PC-3 (cell line): Measurements from ENCODE around the gene FOXJ3. TPM values are rescaled to one million over a fixed set of nuclear protein-coding genes. Genes with fewer than 3 reads are reported as not detected.

Experiments
- ATAC-seq: fragments of 200-7000 bp; cut with Tn5 transposase; 2 replicates; pipeline ENCODE4 v1.9.1; 2020; ENCODE audit warnings: mild to moderate bottlenecking, moderate library complexity
- BruUV-seq: library from RNA; stranded (reverse); fragments of 400-500 nt; replicated peaks from 2 replicates; lab custom pipeline; 2021; lab: Mats Ljungman, UMichigan
- CTCF ChIA-PET: fragments of 300-600 bp; sonication (Branson Sonifier 250); formaldehyde crosslinking; loops from one replicate; lab custom pipeline; 2022; ENCODE audit warnings: antibody characterized with exemption; lab: Charles Lee
- POLR2A ChIA-PET: fragments of 300-600 bp; sonication (Branson Sonifier 250); formaldehyde crosslinking; loops from one replicate; lab custom pipeline; 2022; ENCODE audit warnings: antibody characterized with exemption; ENCODE audit not compliant: unreplicated experiment; lab: Charles Lee
- DNase-seq: peaks from one replicate; pipeline ENCODE4 v3.0.0-alpha.2; 2015
- H2AFZ ChIP-seq: fragments of 300-600 bp; sonication (generic); 2 replicates; pipeline ENCODE4 v1.6.0; 2016; ENCODE audit warnings: antibody characterized with exemption, low read length
- H3F3A ChIP-seq: fragments of 300-600 bp; sonication (generic); one replicate; pipeline ENCODE4 v1.6.0; 2017; ENCODE audit warnings: antibody characterized with exemption, low read length, control low read depth, mild to moderate bottlenecking; ENCODE audit not compliant: unreplicated experiment
- H3K27ac ChIP-seq: fragments of 300-600 bp; sonication (generic); 2 replicates; pipeline ENCODE4 v1.5.1; 2016; ENCODE audit warnings: mild to moderate bottlenecking, low read length
- H3K27me3 ChIP-seq: fragments of 300-600 bp; sonication (generic); 2 replicates; pipeline ENCODE4 v1.6.1; 2016; ENCODE audit warnings: low read length, mixed read lengths
- H3K36me3 ChIP-seq: fragments of 300-600 bp; sonication (generic); 2 replicates; pipeline ENCODE4 v1.6.1; 2016; ENCODE audit warnings: low read depth, mixed run types, low read length, mixed read lengths
- H3K4me1 ChIP-seq: fragments of 300-600 bp; sonication (generic); 2 replicates; pipeline ENCODE4 v1.5.1; 2016; ENCODE audit warnings: low read length; ENCODE audit not compliant: insufficient read depth
- H3K4me2 ChIP-seq: fragments of 300-600 bp; sonication (generic); 2 replicates; pipeline ENCODE4 v1.6.0; 2016; ENCODE audit warnings: low read length
- H3K4me3 ChIP-seq: fragments of 300-600 bp; sonication (generic); 2 replicates; pipeline ENCODE4 v1.5.1; 2016; ENCODE audit warnings: mild to moderate bottlenecking, low read length, mixed read lengths
- H3K79me2 ChIP-seq: fragments of 300-600 bp; sonication (generic); 2 replicates; pipeline ENCODE4 v1.6.1; 2017; ENCODE audit warnings: low read length, mixed read lengths
- H3K9ac ChIP-seq: fragments of 300-600 bp; sonication (generic); 2 replicates; pipeline ENCODE4 v1.6.0; 2016; ENCODE audit warnings: mild to moderate bottlenecking, low read length
- H3K9me2 ChIP-seq: fragments of 300-600 bp; sonication (generic); replicated peaks from 2 replicates; pipeline ENCODE4 v1.6.1; 2016; ENCODE audit warnings: mixed run types, low read length, mixed read lengths
- H3K9me3 ChIP-seq: fragments of 300-600 bp; sonication (generic); 2 replicates; pipeline ENCODE4 v1.6.1; 2016; ENCODE audit warnings: low read length, mixed read lengths
- H4K20me1 ChIP-seq: fragments of 300-600 bp; sonication (generic); 2 replicates; pipeline ENCODE4 v1.6.1; 2016; ENCODE audit warnings: low read length, mixed read lengths
- EZH2 ChIP-seq: fragments of 300-600 bp; sonication (generic); IDR thresholded peaks from one replicate; pipeline ENCODE4 v1.6.1; 2017; ENCODE audit warnings: antibody characterized with exemption, mild to moderate bottlenecking, low read length; ENCODE audit not compliant: unreplicated experiment
- EZH2phosphoT487 ChIP-seq: fragments of 300-600 bp; sonication (generic); IDR thresholded peaks from 2 replicates; pipeline ENCODE4 v1.6.1; 2018; ENCODE audit warnings: mild to moderate bottlenecking, antibody characterized with exemption, low read length, borderline replicate concordance
- intact Hi-C: fragments of 100-400 bp; cut with micrococcal nuclease; formaldehyde crosslinking; loops from 2 replicates; pipeline ENCODE4 v1.9.0; 2023
- total RNA-seq: library from RNA; depleted of rRNA; stranded (reverse); fragments of >200 nt; gene quantifications from 2 replicates; pipeline ENCODE4 v1.2.3, GENCODE V29; 2014
- TF ChIP-seq, protein P1 (sequence below): fragments of 300-600 bp; sonication (generic); conservative IDR thresholded peaks from 2 replicates; pipeline ENCODE4 v1.5.1; 2017; ENCODE audit warnings: antibody characterized with exemption, low read depth, mild to moderate bottlenecking, low read length

Gene FOXJ3
- total RNA-seq, 1 experiment from 2014 or later = 23.4 TPM

DNA sequence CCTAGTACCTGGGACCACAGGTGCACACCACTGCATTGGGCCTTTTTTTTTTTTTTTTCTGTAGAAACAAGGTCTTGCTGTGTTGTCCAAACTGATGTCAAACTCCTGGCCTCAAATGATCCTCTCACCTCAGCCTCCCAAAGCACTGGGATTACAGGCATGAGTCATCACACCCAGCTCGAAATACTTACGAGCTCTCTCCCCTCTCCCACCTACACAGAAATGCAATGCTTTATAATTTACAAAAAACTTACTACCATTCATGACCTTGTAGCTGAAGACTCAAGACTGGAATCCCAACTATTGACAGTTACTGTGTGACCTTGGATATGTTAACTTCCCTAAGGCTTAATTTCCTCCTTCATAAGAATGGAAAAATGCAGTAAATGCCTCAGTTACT is 18.7 kb downstream of the FOXJ3 start:
- intact Hi-C loops = no loop called here
- Histone ChIP-seq H3K4me2 (no peak overlapping the region), H4K20me1 (peaks cover 75% of the 10 kb centered on the region), H3K9me2 (no peaks in the 10 kb centered on the region), H2AFZ (no peak overlapping the region), H3K79me2 (peaks cover 100% of the 10 kb centered on the region), H3K27me3 (no peaks in the 10 kb centered on the region), H3K27ac (no peak overlapping the region), H3K9me3 (no peaks in the 10 kb centered on the region), H3K4me1 (peaks cover 12% of the 10 kb centered on the region), H3F3A (no peaks in the 10 kb centered on the region), H3K36me3 (no peaks in the 10 kb centered on the region), H3K9ac (no peak overlapping the region), H3K4me3 (no peak overlapping the region)
- POLR2A ChIA-PET = no interaction called here
- no peak for TF ChIP-seq EZH2phosphoT487
- no peak for ATAC-seq
- CTCF ChIA-PET = no interaction called here
- no peak for DNase-seq
- BruUV-seq = no TSS peak

DNA sequence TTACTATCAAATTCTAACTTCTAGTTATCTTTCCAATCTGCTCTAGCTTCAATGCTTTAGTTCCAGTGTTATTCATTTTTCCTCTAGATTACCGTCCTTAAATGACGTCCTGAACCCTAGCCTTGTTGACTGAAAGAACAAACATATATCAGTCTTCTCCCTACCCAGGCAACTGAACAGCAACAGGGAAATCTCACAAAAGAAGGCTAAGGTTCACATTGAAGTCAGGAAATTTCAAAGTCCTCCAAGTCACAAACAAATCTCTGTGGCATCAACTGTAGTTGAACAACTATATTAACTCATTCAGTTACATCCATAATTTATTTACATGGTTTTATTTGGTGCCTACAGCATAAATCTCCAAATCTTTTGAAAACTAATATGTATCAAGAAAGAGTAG is 19.5 kb downstream of the FOXJ3 start:
- Histone ChIP-seq H4K20me1 (peaks cover 69% of the 10 kb centered on the region), H3K27me3 (no peaks in the 10 kb centered on the region), H3K9me2 (no peaks in the 10 kb centered on the region), H3K27ac (no peak overlapping the region), H2AFZ (no peak overlapping the region), H3K9me3 (no peaks in the 10 kb centered on the region), H3K79me2 (peaks cover 100% of the 10 kb centered on the region), H3K4me3 (no peak overlapping the region), H3K4me1 (peaks cover 7% of the 10 kb centered on the region), H3K36me3 (no peaks in the 10 kb centered on the region), H3K9ac (no peak overlapping the region), H3K4me2 (no peak overlapping the region), H3F3A (no peaks in the 10 kb centered on the region)
- DNase-seq = no peak
- ChIA-PET POLR2A (no interaction called here), CTCF (interaction anchor here (0.5 kb wide), 1 partner anchor 17 kb away, joined by 3 read pairs; no protein-coding TSS in a partner anchor)
- BruUV-seq = no TSS peak
- intact Hi-C loops = no loop called here
- TF ChIP-seq EZH2 (no peak), EZH2phosphoT487 (no peak)
- TF ChIP-seq, protein P1, sequence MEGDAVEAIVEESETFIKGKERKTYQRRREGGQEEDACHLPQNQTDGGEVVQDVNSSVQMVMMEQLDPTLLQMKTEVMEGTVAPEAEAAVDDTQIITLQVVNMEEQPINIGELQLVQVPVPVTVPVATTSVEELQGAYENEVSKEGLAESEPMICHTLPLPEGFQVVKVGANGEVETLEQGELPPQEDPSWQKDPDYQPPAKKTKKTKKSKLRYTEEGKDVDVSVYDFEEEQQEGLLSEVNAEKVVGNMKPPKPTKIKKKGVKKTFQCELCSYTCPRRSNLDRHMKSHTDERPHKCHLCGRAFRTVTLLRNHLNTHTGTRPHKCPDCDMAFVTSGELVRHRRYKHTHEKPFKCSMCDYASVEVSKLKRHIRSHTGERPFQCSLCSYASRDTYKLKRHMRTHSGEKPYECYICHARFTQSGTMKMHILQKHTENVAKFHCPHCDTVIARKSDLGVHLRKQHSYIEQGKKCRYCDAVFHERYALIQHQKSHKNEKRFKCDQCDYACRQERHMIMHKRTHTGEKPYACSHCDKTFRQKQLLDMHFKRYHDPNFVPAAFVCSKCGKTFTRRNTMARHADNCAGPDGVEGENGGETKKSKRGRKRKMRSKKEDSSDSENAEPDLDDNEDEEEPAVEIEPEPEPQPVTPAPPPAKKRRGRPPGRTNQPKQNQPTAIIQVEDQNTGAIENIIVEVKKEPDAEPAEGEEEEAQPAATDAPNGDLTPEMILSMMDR = no peak
- no peak for ATAC-seq

DNA sequence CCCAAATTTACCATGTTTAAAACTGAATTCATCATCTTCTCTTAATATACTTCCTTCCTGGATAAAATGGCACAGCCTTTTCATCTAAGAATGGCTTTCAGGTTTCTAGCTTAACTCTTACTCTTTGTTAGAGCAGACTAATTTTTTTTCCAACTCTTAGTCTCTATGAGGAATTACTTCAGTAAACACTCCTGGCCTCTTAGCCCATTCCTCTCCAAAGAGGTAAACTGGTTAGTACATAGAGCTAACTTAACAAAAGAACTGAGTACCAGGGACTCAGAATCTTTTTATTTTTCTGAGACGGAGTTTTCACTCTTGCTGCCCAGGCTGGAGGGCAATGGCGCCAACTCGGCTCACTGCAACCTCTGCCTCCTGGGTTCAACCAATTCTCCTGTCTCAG is 21.1 kb downstream of the FOXJ3 start:
- CTCF ChIA-PET = no interaction called here
- Histone ChIP-seq H3K9ac (no peak overlapping the region), H3F3A (no peaks in the 10 kb centered on the region), H3K4me3 (no peak overlapping the region), H2AFZ (no peak overlapping the region), H3K36me3 (0 out of 2 replicates have a peak, but pooled peaks cover 3% of the 10 kb centered on the region), H3K9me3 (no peaks in the 10 kb centered on the region), H3K27ac (no peak overlapping the region), H4K20me1 (peaks cover 56% of the 10 kb centered on the region), H3K4me2 (no peak overlapping the region), H3K9me2 (no peaks in the 10 kb centered on the region), H3K79me2 (peaks cover 96% of the 10 kb centered on the region), H3K27me3 (no peaks in the 10 kb centered on the region), H3K4me1 (no peaks in the 10 kb centered on the region)
- ATAC-seq = no peak
- DNase-seq = no peak
- intact Hi-C loops = no loop called here
- no TSS peak for BruUV-seq
- POLR2A ChIA-PET = no interaction called here
- TF ChIP-seq, protein P1 = no peak
- TF ChIP-seq EZH2phosphoT487 (no peak), EZH2 (no peak)
